ENCODE data around the gene RPL3.

RPL3 gene

GRCh38 chr22:39282645-39283321 is 36.6 kb downstream of the RPL3 start:
- DNase-seq (ENCODE audit: low read depth, low spot score) = no peak

GRCh38 chr22:39281126-39281525 is 38.3 kb downstream of the RPL3 start:
- DNase-seq (ENCODE audit: low read depth, low spot score) = no peak

- DNase-seq (ENCODE audit: low read depth, low spot score) = no peak
Observed at GRCh38 chr22:39280250-39280649, 39.2 kb downstream of the RPL3 start.

- no peak for DNase-seq (ENCODE audit: low read depth, low spot score)
Observed at GRCh38 chr22:39279170-39279850, 40.1 kb downstream of the RPL3 start.

GRCh38 chr22:39278040-39278439 is 41.4 kb downstream of the RPL3 start:
- no peak for DNase-seq (ENCODE audit: low read depth, low spot score)

- DNase-seq (ENCODE audit: low read depth, low spot score) = no peak
Observed at GRCh38 chr22:39277142-39277607, 42.2 kb downstream of the RPL3 start.

- DNase-seq (ENCODE audit: low read depth, low spot score) = no peak
Observed at GRCh38 chr22:39276440-39277141, 42.8 kb downstream of the RPL3 start.

- no peak for DNase-seq (ENCODE audit: low read depth, low spot score)
Observed at GRCh38 chr22:39275814-39276439, 43.5 kb downstream of the RPL3 start.

- no peak for DNase-seq (ENCODE audit: low read depth, low spot score)
Observed at GRCh38 chr22:39273950-39274887, 45.2 kb downstream of the RPL3 start.

GRCh38 chr22:39270792-39271191 is 48.6 kb downstream of the RPL3 start:
- DNase-seq (ENCODE audit: low read depth, low spot score) = no peak

GRCh38 chr22:39270280-39270679 is 49.1 kb downstream of the RPL3 start:
- no peak for DNase-seq (ENCODE audit: low read depth, low spot score)

GRCh38 chr22:39269095-39269790 is 50.2 kb downstream of the RPL3 start:
- no peak for DNase-seq (ENCODE audit: low read depth, low spot score)

- DNase-seq (ENCODE audit: low read depth, low spot score) = no peak
Observed at GRCh38 chr22:39268645-39269044, 50.8 kb downstream of the RPL3 start.

- no peak for DNase-seq (ENCODE audit: low read depth, low spot score)
Observed at GRCh38 chr22:39267974-39268373, 51.4 kb downstream of the RPL3 start.

- DNase-seq (ENCODE audit: low read depth, low spot score) = no peak
Observed at GRCh38 chr22:39266398-39267030, 52.9 kb downstream of the RPL3 start.

- no peak for DNase-seq (ENCODE audit: low read depth, low spot score)
Observed at GRCh38 chr22:39265143-39265886, 54.1 kb downstream of the RPL3 start.

- no peak for DNase-seq (ENCODE audit: low read depth, low spot score)
Observed at GRCh38 chr22:39264349-39265038, 54.9 kb downstream of the RPL3 start.

GRCh38 chr22:39263626-39264348 is 55.6 kb downstream of the RPL3 start:
- no peak for DNase-seq (ENCODE audit: low read depth, low spot score)

Data from brain pericyte (primary cell).